ENCODE data around the gene VEGFA.

The VEGFA gene

DNA sequence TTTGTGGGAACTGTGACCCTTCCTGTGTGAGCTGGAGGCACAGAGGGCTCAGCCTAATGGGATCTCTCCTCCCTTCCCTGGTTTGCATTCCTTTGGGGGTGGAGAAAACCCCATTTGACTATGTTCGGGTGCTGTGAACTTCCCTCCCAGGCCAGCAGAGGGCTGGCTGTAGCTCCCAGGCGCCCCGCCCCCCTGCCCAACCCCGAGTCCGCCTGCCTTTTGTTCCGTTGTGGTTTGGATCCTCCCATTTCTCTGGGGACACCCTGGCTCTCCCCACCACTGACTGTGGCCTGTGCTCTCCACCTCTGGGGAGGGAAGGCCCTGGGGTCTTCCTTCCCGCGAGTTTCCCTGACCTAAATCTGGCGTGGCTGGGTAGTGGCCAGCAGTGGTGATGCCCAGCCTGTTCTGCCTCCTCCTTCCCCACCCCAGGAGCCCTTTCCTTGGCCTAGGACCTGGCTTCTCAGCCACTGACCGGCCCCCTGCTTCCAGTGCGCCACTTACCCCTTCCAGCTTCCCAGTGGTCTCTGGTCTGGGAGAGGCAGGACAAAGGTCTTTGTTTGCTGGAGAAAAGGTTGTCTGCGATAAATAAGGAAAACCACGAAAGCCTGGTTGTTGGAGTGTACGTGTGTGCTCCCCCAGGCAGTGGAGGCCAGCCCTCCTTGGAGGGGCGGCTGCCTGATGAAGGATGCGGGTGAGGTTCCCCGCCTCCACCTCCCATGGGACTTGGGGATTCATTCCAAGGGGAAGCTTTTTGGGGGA lies 4.9 kb downstream of the VEGFA start:
- peak overlapping the region; percentile 96; the same call in 1 of the 2 replicates for H3K27ac ChIP-seq
- TF ChIP-seq, protein P1, sequence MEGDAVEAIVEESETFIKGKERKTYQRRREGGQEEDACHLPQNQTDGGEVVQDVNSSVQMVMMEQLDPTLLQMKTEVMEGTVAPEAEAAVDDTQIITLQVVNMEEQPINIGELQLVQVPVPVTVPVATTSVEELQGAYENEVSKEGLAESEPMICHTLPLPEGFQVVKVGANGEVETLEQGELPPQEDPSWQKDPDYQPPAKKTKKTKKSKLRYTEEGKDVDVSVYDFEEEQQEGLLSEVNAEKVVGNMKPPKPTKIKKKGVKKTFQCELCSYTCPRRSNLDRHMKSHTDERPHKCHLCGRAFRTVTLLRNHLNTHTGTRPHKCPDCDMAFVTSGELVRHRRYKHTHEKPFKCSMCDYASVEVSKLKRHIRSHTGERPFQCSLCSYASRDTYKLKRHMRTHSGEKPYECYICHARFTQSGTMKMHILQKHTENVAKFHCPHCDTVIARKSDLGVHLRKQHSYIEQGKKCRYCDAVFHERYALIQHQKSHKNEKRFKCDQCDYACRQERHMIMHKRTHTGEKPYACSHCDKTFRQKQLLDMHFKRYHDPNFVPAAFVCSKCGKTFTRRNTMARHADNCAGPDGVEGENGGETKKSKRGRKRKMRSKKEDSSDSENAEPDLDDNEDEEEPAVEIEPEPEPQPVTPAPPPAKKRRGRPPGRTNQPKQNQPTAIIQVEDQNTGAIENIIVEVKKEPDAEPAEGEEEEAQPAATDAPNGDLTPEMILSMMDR (conservative IDR thresholded peaks at IDR 0.05) = peak; percentile 89

DNA sequence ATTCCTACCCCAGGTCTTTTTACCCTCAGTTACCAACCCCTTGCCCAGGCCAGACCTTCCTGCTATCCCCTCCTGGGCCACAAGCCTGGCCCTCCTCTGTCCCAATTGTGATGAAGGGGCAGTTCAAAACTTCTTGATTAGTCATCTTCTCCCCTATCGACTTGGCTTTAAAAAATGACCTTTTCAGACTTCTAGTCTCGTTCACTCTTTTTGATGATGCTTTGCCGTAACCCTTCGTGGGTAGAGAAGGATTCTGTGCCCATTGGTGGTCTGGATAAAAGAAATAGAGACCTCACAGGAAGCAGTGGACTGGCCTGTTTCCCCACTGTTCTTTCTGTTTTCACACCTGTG lies 5.5 kb downstream of the VEGFA start:
- TF ChIP-seq, protein P1 (conservative IDR thresholded peaks at IDR 0.05) = no peak
- H3K27ac ChIP-seq = no peak overlapping the region

DNA sequence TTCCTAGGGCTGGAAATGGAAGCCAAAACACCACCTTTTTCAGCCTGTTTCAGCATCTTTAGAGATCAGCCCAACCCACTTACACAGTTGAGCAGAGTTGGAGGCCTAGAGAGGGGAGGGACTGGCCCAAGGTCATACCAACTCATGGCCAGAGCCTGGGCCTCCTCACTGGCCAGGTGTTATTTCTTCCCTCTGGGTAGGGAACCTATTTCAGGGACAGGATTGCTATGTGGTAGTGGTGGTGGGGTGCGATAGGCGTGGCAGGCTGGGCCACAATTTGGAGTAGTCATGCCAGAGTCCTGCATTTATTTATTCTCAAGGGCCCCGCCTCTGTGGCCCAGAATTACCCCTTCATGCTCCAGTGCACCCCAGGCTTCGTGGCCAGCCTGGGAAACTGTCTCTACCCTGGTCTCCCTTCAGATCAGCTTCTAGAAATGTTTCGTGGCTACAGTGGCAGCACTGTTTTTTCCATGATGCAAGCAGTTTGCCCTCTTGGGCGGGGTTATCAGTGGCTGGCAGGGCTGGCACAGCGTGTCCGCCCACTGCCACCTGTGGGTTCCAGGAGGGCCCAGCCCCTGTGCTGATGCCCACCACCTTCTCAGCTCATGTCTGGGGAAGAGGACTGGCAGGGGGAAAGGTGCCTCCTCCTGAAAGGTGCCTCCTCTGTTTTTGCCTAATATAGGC lies 6.2 kb downstream of the VEGFA start:
- H3K27ac ChIP-seq = no peak overlapping the region
- TF ChIP-seq, protein P1 (conservative IDR thresholded peaks at IDR 0.05) = no peak

DNA sequence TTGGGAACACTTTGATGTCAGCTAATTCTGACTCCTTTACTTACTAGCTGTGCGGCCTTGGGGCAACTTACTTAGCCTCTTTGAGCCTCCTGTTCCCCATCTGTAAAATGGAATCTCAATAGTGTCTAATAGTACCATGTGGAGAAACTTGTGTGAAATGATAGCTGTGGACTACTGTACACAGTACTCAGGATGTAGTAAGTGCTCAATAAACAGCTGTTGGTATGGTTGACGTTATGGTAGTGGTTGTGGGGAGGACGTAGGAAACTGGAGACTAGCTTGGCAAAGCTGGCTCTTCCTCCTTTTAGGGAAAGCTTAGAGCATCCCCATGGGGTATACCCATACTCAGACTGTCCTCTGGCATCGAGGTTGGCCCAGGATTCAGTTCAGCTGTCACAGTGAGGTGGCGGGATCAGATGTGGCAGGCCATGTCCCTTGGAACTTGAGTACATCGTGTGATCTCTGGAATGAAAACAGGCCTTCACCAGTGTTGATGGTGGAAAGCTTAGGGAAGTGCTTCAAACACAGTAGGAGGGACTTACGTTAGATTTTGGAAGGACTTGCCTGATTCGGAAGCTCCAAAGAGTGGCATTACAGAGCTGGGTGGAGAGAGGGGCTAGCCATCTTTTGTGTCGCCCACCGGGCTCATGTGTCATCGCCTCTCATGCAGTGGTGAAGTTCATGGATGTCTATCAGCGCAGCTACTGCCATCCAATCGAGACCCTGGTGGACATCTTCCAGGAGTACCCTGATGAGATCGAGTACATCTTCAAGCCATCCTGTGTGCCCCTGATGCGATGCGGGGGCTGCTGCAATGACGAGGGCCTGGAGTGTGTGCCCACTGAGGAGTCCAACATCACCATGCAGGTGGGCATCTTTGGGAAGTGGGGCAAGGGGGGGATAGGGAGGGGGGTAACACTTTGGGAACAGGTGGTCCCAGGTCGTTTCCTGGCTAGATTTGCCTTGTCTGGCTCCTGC lies 7.1 kb downstream of the VEGFA start:
- H3K27ac ChIP-seq = no peak overlapping the region
- TF ChIP-seq, protein P1 (conservative IDR thresholded peaks at IDR 0.05) = no peak

DNA sequence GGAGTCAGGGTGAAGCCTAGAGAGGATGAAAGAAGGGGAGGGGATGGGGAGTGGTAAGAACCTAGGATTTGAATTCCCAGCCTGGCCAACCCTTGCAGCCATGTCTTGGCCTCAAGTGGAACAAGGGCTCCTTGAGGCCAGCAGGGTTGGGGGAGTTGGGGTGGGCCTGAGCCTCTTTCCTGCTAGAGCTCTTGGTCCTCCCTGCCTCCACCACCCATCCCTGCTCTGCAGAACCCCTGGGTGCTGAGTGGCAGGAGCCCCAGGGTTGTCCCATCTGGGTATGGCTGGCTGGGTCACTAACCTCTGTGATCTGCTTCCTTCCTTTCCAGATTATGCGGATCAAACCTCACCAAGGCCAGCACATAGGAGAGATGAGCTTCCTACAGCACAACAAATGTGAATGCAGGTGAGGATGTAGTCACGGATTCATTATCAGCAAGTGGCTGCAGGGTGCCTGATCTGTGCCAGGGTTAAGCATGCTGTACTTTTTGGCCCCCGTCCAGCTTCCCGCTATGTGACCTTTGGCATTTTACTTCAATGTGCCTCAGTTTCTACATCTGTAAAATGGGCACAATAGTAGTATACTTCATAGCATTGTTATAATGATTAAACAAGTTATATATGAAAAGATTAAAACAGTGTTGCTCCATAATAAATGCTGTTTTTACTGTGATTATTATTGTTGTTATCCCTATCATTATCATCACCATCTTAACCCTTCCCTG lies 8.3 kb downstream of the VEGFA start:
- TF ChIP-seq, protein P1 (conservative IDR thresholded peaks at IDR 0.05) = no peak
- H3K27ac ChIP-seq = no peak overlapping the region

DNA sequence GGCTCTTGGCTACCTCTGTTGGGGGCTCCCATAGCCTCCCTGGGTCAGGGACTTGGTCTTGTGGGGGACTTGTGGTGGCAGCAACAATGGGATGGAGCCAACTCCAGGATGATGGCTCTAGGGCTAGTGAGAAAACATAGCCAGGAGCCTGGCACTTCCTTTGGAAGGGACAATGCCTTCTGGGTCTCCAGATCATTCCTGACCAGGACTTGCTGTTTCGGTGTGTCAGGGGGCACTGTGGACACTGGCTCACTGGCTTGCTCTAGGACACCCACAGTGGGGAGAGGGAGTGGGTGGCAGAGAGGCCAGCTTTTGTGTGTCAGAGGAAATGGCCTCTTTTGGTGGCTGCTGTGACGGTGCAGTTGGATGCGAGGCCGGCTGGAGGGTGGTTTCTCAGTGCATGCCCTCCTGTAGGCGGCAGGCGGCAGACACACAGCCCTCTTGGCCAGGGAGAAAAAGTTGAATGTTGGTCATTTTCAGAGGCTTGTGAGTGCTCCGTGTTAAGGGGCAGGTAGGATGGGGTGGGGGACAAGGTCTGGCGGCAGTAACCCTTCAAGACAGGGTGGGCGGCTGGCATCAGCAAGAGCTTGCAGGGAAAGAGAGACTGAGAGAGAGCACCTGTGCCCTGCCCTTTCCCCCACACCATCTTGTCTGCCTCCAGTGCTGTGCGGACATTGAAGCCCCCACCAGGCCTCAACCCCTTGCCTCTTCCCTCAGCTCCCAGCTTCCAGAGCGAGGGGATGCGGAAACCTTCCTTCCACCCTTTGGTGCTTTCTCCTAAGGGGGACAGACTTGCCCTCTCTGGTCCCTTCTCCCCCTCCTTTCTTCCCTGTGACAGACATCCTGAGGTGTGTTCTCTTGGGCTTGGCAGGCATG lies 9.2 kb downstream of the VEGFA start:
- H3K27ac ChIP-seq = no peak overlapping the region
- TF ChIP-seq, protein P1 (conservative IDR thresholded peaks at IDR 0.05) = no peak
